Fibroblast of villous mesenchyme (primary cell): ENCODE measurements around the gene CHRD. TPM values are rescaled to one million over a fixed set of nuclear protein-coding genes. Genes with fewer than 3 reads are reported as not detected.

Experiments
- DNase-seq: peaks from one replicate; pipeline ENCODE4 v3.0.0-alpha.2; 2010; ENCODE audit warnings: low read depth
- H3K4me3 ChIP-seq: 2 replicates; pipeline ENCODE4 v1.5.1; 2011; ENCODE audit warnings: low read depth, mild to moderate bottlenecking, low read length
- CTCF ChIP-seq: IDR thresholded peaks from 2 replicates; pipeline ENCODE4 v1.5.1; 2012; ENCODE audit warnings: low read depth, mild to moderate bottlenecking, low read length; ENCODE audit not compliant: insufficient read depth
- total RNA-seq: library from RNA; depleted of rRNA; stranded (reverse); fragments of >200 nt; gene quantifications from 2 replicates; pipeline ENCODE4 v1.2.3, GENCODE V29; 2012

CHRD gene
- total RNA-seq, 1 donor, result 1.7 TPM

GRCh38 chr3:184372911-184373310 lies 6.9 kb upstream of the CHRD start:
- H3K4me3 ChIP-seq, result no peak overlapping the region
- DNase-seq, result no peak
- no peak for TF ChIP-seq CTCF

- DNase-seq, result no peak
- TF ChIP-seq CTCF, result no peak
These were observed 6.4 kb upstream of the CHRD start for GRCh38 chr3:184373422-184373821.

DNA sequence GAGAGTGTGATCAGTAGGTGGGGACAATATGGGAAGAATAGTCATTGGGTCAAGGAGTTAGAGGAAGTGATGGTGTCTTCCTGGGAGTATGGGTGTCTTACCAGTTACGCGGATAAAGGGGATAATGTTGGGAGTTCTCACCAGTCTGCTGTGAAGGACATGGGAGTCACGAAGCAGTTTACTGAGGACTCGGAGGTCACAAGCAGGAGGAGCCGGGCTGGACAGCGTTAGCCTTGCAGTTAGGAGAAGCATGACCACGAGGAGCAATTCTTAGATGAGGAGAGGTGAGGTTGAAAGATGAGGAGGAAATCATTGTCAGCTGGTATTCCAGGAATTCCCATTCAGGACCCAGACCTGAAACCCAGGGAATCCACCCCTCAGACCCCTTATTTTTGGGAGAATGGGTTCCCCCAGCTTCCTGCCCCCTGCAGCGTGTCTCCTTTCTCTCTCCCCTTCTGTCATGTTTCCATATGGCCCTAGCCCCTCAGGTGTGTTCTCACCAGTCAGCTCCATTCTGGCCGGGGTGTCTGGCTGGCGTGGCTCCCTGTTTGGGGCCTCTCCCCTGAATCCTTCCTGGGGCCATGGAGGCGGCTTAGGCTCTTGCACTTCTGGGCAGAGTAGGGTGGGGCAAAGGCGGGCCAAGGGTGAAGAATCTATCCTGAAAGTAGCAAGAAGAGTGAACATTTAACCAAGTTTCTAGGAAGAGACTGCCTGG lies 4.0 kb upstream of the CHRD start:
- TF ChIP-seq CTCF, result no peak
- DNase-seq, result no peak
- H3K4me3 ChIP-seq, result no peak overlapping the region

More at GRCh38 chr3:184373422-184373821, 6.4 kb upstream of the CHRD start:
- H3K4me3 ChIP-seq, result no peak overlapping the region

DNA sequence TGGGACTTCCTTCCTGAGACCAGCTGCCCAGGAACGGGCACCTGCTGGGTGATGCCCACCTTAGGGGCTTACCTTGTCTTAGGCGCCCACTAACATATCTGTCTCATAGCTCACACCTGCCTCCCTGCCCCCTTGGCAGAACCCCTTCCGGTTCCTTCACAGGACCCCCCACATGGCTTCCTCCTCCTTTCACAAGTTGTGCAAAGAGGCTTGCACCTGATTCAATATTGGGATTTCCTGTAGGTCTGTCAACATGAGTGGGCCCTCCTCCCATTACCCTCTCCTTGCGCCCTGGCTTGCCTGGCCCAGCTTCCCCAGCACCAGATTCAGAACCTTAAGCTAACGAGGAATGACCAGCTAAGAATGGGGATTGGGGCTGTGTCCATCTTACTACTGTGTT lies 2.5 kb upstream of the CHRD start:
- no peak for DNase-seq
- TF ChIP-seq CTCF, result no peak
- H3K4me3 ChIP-seq, result no peak overlapping the region

GRCh38 chr3:184377882-184378445 lies 1.9 kb upstream of the CHRD start, which contains the start of gene THPO:
TSS of gene THPO (minus strand) at chr3:184378207. CDS start at chr3:184376259, 1,948 bp downstream.
- TF ChIP-seq CTCF, result no peak
- no peak for DNase-seq
- no peak within 1 kb of the TSS for H3K4me3 ChIP-seq

DNA sequence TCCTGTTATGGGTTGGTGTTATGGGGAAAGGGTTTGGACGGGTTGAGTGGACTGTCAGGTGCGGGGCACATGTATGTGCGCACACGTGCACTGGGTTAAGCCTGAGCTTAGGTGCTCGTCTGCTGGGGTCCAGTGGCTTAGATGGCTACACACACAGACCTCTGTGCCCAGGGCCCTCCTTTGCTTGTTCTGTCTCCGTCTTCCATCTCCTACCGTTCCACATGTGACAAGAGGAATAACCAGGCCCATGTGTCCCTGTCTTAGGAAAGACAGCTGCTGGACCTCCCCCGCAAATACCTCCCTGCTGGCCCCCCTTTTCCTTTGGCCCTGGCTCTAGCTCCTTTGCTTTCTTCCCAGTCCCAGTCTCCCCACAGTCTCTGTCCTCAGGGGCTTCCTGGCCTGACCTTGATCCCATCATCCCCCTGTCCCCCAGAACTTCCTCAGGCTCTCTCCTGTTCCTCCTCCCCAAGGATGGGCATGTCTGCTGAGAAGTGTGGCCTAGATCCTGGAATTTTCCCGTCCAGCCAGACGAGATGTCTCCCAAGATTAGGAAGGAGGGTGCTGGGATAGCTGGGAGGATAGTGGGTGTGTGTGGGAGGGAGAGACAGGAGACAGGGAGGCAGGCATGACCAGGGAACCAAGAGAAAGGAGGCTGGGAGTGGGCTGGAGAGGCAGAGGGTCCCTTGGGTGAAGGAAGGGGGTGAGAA lies 1.1 kb upstream of the CHRD start:
- no peak overlapping the region for H3K4me3 ChIP-seq
- TF ChIP-seq CTCF, result no peak
- DNase-seq, result peak; percentile 32
